Measurements from ENCODE around the gene PPP1R12C.

- TF ChIP-seq CTCF (IDR thresholded peaks at IDR 0.05) (no peak), POLR2A (IDR thresholded peaks at IDR 0.05) (no peak)
Measured at GRCh38 chr19:55109527-55110291, 7.7 kb downstream of the PPP1R12C start.

All from breast epithelium (tissue), 3 donors.